Stimulated activated naive CD4-positive, alpha-beta T cell treated with Interleukin-2 at 50 U/mL for 16 hours (primary cell): Measurements from ENCODE around the gene ARHGAP21.
"Not testable (repeated sequence)": the region's sequence is repeated elsewhere in the genome, so short reads cannot be mapped to it uniquely, and the experiment has no call there.

ENCODE experiments used
- DNase-seq: peaks from one replicate; lab custom pipeline; 2025; lab: John Stamatoyannopoulos, UW

Gene ARHGAP21

GRCh38 chr10:24683554-24683953 lies 40.1 kb downstream of the ARHGAP21 start:
- DNase-seq: no peak

GRCh38 chr10:24681572-24682088 lies 42.1 kb downstream of the ARHGAP21 start:
- no peak for DNase-seq

GRCh38 chr10:24680647-24681524 lies 42.8 kb downstream of the ARHGAP21 start:
- no peak for DNase-seq

- DNase-seq: no peak
Measured at GRCh38 chr10:24678757-24679156, 44.9 kb downstream of the ARHGAP21 start.

- DNase-seq: no peak
Measured at GRCh38 chr10:24674892-24675632, 48.6 kb downstream of the ARHGAP21 start.

GRCh38 chr10:24670964-24671670 lies 52.6 kb downstream of the ARHGAP21 start:
- no peak for DNase-seq

- no peak for DNase-seq
Measured at GRCh38 chr10:24669285-24669852, 54.3 kb downstream of the ARHGAP21 start.

- no peak for DNase-seq
Measured at GRCh38 chr10:24668247-24668646, 55.4 kb downstream of the ARHGAP21 start.

GRCh38 chr10:24664991-24665390 lies 58.7 kb downstream of the ARHGAP21 start:
- DNase-seq: no peak

GRCh38 chr10:24661376-24661775 lies 62.3 kb downstream of the ARHGAP21 start:
- DNase-seq: no peak

- not testable (repeated sequence) for DNase-seq
Measured at GRCh38 chr10:24658319-24658718, 65.4 kb downstream of the ARHGAP21 start.

- not testable (repeated sequence) for DNase-seq
Measured at GRCh38 chr10:24656326-24656725, 67.4 kb downstream of the ARHGAP21 start.

- no peak for DNase-seq
Measured at GRCh38 chr10:24652381-24652957, 71.2 kb downstream of the ARHGAP21 start.

- DNase-seq: no peak
Measured at GRCh38 chr10:24651923-24652322, 71.8 kb downstream of the ARHGAP21 start.

- no peak for DNase-seq
Measured at GRCh38 chr10:24650669-24651391, 72.9 kb downstream of the ARHGAP21 start.

- DNase-seq: no peak
Measured at GRCh38 chr10:24645784-24646183, 77.9 kb downstream of the ARHGAP21 start.

GRCh38 chr10:24645022-24645421 lies 78.7 kb downstream of the ARHGAP21 start:
- DNase-seq: no peak

- no peak for DNase-seq
Measured at GRCh38 chr10:24643679-24644209, 79.9 kb downstream of the ARHGAP21 start.

GRCh38 chr10:24642921-24643678 lies 80.6 kb downstream of the ARHGAP21 start:
- no peak for DNase-seq

GRCh38 chr10:24639124-24639523 lies 84.6 kb downstream of the ARHGAP21 start:
- no peak for DNase-seq
